HG03175 (cell line): ENCODE results near the gene HSFX3.
"Not testable (repeated sequence)": the region's sequence is repeated elsewhere in the genome, so short reads cannot be mapped to it uniquely, and the experiment has no call there.

Experiments
- ATAC-seq: cut with Tn5 transposase; IDR thresholded peaks from one replicate; pipeline ENCODE4 v1.9.1; 2021; ENCODE audit warnings: mild to moderate bottlenecking, moderate library complexity; ENCODE audit not compliant: unreplicated experiment

HSFX3 gene

DNA sequence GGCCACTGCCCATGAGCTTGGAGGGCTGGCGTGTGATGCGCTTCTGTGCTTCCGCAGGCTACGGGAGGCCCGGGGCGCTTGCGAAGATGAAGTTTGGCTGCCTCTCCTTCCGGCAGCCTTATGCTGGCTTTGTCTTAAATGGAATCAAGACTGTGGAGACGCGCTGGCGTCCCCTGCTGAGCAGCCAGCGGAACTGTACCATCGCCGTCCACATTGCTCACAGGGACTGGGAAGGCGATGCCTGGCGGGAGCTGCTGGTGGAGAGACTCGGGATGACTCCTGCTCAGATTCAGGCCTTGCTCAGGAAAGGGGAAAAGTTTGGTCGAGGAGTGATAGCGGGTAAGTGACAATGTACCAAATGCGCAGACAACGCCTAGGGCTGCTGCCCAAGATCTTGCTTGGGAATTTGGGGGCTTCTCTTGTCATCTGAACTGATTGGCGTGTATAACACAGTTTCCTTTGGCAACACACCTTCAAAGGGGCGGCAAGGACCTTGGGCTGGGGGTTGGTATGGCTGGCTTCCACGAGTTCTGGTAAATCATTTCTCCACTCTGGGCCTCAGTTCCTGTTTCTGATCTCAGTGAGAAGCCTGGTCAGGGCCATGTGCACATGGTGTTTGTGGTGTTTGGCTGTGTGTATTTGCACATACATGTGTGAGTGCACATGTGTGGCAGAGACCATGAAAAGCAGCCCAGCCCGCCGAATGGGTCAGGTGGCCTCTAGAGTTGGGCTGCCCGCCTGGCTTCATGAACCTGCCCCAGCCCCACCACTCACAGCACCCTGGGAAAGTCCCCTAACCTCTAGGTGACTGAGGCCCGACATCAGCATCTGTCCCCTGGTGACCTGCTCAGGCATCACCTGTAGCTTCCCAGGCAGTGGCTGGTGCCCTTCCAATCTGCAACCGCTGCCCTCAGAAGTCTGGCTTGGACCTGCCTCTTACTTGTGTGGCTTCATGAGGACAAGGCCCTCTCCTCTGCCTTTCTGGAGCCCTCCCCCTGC, 3.9 kb downstream of the HSFX3 start:
- ATAC-seq: peak; percentile 59

DNA sequence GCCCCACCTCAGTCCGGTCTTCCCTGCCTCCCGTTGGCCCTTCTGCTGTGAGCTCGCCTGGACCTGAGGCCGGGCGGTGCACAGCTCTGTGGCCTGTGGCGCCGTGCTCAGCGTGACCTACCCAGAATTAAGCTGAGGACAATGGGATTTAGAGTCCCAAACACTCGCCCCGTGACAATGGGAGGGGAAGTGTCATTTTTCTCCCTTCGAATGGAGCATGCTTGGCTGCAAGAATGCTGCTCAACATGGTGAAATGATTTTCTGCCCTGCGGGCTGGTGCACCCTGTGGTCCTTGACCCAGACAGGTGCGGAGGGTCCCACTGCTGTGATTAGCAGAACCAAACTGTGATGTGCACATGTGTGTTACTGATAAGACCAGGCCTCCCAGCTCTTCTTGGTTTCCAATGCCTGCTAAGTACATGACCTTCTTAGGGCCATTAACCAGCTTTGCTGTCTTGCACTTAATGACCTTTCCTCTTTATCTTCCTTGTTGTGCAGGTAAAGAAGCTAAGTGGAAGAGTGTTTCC, 8.1 kb downstream of the HSFX3 start:
- ATAC-seq: no peak

DNA sequence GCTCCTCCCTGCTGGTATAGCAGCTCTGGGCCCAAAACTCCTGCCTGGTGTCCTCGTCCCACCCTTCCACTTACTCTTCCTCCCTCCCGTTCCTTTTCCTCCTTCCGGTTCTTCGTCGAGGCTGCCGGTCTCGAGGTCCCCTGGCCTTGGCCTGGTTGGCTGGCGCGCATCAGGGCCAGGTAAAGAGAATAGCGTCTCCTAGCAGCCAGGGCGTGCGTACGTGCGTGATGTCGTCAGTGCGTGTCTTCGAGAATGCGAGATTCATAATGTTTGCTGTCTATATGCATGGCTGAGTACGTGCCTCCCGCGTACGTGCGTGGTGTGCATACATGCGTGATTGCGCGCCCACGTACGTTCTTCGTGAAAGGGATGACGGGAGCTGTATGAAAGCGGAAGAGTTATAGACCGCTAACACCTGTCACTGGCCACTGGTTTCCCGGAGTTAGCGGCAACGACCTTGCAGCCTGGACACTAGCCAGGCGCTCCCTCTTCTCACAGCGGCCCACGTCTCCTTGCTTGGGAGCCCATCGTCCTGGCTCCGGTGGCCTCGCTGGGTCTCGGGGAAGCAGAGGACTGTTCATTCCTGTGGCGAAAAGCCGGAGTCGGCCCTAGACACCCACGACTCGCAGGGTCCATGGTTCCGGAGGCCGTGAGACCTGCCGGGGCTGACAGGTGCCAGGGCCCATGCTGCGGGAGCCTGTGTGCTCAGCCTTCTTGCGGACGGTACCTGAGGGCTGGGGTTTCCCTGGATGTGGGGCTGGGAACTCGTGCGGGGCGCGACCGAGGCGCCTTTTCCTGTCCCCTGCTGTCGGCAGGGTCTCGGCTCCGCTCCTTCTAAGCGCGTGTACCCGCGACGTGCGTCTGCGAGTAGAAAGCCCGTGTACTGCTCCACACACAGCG, 8.9 kb downstream of the HSFX3 start, which contains the start of gene EOLA1:
EOLA1 (plus strand) TSS at position 392 of the 900 bp plus-strand sequence. CDS start 4,619 bp downstream, outside the sequence.
- peak; percentile 77 for ATAC-seq

DNA sequence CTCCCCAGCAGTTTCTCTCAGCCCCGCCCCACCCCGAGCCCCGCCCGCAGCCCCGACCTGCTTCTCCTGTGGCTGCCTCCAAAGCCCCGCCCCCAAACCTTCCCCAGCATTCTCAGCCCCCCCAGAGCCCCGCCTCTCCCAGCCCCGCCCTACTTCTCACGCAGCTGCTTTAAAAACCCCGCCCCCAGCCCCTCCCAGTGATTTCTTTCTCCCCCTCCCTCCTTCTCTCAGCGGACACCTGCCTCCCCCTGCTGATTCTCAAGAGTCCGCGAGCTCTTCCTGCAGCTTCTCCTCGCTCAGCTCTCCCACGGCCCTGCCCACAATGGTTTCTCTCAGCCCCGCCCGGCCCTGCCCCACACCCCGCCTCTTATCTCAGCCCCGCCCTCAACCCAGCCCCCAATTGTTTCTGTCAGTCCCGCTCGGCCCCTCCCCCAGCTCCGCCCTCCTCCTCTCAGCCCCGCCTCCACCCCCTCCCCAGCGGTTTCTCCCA, 9.5 kb downstream of the HSFX3 start:
- ATAC-seq: peak; percentile 7

DNA sequence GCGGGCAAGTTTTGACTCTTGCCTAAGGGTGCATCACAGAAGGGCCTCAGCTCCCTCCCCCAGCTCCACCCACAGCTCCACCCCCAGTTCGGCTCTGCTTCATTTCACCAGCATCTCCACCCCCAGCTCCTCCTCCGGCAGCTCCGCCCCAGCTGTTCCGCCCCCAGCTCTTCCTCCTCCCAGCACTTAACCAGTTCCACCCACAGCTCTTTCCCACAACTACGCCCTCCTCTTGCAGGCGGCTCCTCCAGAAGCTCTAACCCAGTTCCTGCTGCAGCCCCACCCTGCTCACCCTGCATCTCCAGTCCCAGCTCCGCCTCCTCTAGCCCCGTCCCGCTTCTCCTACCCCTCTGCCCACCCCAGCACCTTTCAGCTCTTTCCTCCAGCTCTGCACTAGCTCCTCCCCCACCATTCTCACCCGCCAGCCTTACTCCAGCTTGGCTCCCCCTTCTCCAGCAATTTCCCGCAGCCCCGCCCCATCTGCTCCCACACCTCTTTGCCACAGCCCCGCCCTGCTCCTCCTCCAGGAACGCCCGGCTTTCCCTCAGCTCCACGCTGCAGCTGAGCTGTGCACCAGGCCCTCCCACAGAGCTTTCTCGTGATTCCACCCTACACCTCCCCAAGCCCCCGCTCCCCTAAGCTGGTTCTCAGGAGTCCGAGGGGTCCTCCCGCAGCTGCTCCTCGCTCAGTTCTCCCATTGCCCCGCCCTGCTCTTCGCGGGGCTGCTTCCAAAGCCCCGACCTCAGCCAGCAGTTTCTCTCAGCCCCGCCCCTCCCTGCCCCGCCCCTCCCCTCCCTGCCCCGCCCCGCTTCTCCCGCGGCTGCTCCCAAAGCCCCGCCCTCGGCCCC, 10.2 kb downstream of the HSFX3 start:
- ATAC-seq: peak; percentile 51

DNA sequence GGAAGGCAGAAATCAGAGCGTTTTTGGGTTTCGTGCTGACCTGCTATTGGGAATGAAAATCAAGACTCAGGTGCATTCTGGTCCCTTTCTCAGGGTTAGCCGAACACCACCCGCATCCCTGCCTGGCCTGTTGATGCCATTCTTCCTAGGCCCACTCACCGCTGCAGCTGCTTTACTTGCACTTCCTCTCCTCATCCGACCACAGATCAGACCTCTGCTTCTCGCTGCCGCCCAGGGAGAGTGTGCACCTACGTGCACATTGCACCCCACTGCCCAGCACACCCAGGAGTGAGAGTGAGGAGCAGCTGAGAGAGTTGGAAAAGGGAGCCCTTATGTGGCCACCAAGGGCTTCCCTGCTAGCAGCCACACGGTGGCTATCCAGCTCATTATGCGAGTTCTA, 12.2 kb downstream of the HSFX3 start:
- not testable (repeated sequence) for ATAC-seq

DNA sequence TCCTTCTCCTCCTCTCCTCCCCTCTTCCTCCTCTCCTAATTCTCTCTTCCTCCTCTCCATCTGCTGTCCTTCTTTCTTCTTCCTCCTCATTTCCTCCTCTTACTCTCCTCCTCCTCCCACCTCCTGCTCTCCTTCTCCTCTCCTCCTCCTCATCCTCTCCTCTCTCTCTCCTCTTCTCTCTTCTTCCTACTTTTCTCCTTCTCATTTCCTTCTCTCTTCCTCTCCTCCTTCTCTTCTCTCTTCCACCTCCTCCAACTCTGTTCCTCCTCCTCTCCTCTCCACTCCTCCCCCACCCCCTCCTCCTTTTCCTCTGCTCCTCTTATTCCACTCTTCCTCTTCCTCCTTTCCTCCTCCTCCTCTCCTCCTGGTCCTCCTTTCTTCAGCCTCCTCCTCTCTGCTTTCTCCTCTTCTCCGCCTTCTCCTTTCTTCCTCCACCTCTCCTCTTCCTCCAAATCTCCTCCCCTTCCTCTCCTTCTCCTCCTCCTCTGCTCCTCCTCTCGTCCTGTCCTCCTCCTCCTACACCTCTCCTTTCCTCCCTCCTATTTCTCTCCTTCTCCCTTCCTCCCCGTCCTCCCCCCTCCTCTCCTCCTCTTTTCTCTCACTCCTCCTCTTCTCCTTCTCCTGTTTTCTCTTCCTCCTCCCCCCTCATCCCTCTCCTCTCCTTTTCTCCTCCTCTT, 14.7 kb downstream of the HSFX3 start:
- not testable (repeated sequence) for ATAC-seq

DNA sequence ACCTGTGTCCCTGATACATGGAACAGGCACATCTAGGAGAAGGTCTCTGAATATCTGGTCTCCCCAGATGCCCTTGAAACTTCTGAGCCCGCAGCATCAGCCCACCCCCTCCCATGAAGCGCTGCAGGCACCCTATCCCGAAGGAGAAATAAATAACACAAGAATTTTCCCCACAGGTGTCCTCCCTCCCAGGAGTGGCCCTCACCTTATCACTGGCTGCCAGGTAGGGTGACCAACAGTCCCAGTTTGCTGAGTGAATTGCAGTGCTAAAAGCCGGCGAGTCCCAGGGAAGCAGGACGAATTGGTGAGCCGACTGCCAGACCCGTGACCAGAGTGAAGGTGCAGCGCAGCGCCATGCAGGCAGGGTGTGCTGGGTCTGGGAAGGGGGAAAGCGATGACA, 15.7 kb downstream of the HSFX3 start:
- ATAC-seq: not testable (repeated sequence)

DNA sequence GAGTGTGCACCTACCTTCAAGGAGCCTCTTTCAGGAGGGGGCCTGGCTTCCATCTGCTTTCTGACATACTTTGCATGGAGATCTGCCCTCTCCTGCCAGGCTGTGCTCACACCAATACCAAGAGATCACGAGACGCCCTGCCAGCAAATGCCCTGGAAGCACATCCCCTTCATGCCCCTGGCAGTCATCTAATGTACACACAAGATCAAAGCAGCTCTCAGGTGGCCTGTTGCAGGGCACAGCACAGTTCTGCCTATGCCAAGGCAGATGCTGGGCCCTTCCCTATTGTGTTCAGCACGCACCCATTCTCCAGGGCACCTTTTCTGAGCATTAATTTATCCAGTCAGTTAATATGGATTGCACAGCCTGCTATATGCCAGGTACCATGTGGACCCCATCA, 16.9 kb downstream of the HSFX3 start:
- not testable (repeated sequence) for ATAC-seq

GRCh38 chrX:149531599-149531998, 18.1 kb downstream of the HSFX3 start:
- ATAC-seq: peak; percentile 83

GRCh38 chrX:149528381-149528780, 21.3 kb downstream of the HSFX3 start:
- no peak for ATAC-seq

DNA sequence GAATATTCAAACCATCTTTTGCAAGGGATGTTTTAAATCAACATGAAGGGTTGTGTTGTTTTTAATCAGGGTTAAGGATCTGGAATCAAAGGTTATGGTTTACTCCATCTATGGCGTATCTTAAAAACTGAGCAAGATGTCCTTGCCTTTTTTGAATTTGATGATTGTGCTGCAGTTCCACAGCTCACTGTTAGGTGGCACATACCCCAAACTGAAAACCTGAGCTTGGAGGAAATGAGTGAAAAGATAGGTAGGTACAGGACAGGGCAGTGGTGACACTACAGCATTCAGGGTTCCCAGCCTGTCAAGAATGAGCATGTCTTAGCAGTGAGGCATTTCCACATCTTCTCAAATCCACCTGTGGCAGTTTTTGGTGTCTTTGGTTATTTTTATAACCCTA, 22.0 kb downstream of the HSFX3 start:
- ATAC-seq: no peak

DNA sequence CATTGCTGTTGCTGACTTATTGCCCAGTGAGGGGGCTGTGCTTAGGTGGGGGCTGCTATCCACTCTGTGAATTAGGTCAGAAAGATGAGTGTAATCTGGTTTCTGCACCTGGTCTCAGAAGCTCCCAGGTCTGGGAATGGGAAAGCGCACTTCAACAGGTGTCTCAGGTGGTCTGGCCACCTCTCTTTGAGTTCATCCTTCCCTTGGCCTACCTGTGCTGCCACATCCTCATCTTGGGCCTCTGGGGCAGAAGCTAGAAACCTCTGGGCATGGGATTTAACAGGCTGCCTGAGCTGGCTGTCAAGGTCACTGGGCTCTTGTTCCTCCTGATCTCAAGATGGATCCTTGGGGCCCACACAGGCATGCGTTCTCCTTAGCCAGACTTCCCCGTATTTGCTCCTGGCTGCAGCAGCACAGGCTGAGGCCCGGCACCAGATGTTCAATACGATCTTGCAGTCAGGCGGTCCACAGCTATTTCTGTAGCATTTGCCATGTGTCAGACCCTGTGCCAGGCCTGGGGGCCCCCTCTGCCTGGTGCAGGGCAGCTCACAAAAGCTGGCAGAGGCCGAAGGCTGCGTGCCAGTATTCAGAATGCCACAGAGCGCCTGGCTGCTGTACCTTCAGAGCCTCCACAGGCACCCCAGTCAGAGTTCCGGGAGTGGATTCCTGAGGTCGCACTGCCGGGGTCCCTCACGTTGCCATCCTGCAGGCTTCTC, 23.2 kb downstream of the HSFX3 start:
- ATAC-seq: not testable (repeated sequence)

DNA sequence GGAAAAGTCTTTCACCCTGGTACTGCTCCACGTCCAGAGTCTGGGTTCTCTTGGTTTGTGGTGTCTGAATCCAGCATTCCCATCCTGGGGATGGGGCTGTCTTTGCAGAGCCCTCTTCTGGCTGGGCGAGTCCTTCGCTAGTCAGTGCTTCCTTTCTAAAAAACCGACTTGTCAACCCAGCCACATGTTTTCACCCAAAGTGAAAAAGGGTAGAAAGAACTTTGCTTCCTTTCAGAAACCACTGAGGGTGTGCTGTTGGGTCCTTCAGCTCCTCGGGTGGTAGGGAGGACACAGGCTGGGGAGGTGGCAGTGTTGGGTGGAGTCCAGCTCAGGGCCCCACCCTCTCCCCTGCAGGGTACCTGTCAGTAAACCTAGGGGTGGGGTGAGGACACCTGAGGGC, 23.8 kb downstream of the HSFX3 start:
- ATAC-seq: peak; percentile 51

DNA sequence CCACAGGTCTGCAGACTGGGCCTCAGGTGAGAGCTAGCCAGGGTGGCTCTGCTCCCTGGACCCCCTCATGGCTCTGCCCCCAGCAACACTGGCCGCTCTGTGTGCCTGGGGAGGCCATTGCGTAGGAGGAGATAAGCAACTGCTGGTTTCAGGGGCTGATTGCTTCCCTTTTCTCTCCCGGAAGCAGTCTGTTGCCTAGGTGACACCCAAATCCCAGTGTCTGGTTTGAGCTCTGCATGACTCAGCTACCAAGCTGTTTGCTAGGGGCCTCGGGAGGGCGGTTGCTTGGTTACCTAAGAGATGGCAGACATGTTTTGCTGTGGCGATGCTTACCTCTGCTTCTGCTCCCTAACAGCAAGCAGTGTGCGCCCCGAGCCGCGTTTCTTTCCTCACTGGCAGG, 24.3 kb downstream of the HSFX3 start:
- ATAC-seq: peak; percentile 94

GRCh38 chrX:149522916-149523315, 26.8 kb downstream of the HSFX3 start:
- no peak for ATAC-seq

DNA sequence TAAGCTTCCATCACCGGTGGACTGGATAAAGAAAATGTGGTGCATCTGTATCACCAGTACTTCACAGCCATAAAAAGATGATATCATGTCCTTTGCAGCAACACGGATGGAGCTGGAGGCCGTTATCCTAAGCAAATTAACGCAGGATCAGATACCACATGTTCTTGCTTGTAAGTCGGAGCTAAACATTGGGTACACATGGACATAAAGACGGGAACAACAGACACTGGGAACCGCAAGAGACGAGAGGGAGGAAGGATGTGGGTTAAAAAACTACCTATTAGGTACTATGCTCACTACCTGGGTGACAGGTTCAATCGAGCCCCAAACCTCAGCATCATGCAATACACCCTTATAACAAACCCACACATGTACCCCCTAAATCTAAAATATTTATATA, 28.3 kb downstream of the HSFX3 start:
- ATAC-seq: no peak

GRCh38 chrX:149520636-149521277, 29.0 kb downstream of the HSFX3 start:
- not testable (repeated sequence) for ATAC-seq
